NCI-H2029 (cell line): ENCODE data around the gene SLC27A3.
"Not testable (repeated sequence)": the region's sequence is repeated elsewhere in the genome, so short reads cannot be mapped to it uniquely, and the experiment has no call there.

ENCODE experiments used
- DNase-seq: peaks from one replicate; lab custom pipeline; 2025; lab: John Stamatoyannopoulos, UW

The SLC27A3 gene

DNA sequence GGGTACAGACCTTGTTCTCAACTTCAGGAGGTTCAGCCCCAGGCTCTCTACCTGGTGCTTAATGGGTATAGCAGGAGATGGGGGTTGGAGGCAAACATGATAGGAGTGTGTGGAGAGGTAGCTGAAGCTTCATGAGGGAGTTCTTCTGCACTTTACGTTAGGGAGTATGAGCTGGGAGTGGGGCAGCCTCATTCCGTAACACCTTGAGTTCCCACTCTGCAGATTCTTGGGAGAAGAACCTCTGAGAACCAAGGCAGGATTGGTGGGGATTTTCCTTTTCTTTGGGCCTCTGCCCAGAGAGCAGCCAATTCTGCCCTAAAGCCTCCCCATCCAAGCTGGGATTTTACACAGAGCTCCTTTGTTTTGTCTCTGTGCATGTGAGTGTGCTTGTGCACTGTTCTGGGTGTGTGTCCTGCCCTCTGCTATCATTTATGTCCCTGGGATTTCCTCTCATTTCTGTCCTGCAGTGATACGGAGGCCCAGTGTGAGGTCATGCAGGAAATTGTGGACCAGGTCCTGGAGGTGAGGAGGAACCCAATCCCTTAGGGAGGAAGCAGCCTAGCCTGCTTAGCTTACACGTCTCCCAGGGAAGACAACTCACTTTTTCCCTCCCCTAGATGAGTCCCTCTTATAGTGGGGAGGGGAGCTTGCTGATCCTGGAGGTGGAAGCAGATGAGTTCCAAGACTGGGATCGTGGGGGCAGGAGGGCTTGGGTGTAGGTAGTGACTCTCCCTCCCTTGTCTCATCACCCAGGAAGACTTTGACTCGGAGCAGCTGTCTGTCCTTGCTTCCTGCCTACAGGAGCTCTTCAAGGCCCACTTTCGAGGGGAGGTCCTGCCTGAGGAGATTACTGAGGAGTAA is 11.6 kb upstream of the SLC27A3 start:
- no peak for DNase-seq

DNA sequence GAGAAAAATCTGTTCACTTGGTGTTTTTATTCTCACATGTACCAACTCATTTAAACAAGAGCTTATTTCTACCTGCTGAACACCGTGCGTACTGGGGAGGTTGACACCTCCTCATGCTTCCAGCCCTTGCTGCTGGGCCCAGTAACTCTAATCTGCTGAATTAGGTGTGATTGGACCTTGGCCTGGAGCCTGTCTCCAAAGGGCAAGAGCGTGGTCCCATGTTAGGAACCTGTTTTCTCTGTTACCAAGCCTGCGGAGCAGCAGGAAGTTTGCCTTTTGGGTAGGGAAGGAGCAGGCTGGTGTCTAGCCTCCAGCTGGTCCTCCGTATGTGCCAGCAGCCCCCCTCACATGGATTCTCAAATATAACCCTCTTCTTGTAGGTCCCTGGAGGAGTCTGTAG is 10.9 kb upstream of the SLC27A3 start:
- no peak for DNase-seq

DNA sequence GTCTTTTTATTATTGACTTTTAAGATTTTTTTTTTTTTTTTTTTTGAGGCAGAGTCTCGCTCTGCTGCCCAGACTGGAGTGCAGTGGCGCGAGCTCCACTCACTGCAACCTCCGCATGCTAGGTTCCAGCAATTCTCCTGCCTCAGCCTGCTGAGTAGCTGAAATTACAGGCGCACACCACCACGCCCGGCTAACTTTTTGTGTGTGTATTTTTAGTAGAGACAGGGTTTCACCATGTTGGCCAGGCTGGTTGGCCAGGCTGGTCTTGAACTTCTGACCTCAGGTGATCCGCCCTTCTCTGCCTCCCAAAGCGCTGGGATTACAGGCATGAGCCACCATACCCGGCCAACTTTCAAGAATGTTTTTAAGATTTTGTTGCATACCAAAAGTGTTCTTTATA is 8.5 kb upstream of the SLC27A3 start:
- not testable (repeated sequence) for DNase-seq

DNA sequence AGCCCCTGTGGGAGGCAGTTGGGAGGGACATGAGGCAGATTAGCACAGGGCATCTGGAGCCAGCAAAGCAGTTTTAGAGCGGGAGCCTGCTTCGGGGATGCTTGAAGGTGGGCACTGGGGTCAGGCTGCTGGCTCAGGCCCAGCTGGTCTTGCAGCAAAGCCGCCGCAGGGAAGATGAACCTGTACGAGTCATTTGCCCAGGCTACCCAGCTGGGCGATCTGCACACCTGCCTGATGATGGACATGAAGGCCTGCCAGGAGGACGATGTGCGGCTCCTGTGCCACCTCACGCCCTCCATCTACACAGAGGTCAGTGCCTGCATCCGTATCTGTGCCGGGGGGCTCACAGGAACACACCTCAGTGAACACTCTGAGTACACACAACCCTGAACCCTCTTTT is 7.7 kb upstream of the SLC27A3 start:
- no peak for DNase-seq

DNA sequence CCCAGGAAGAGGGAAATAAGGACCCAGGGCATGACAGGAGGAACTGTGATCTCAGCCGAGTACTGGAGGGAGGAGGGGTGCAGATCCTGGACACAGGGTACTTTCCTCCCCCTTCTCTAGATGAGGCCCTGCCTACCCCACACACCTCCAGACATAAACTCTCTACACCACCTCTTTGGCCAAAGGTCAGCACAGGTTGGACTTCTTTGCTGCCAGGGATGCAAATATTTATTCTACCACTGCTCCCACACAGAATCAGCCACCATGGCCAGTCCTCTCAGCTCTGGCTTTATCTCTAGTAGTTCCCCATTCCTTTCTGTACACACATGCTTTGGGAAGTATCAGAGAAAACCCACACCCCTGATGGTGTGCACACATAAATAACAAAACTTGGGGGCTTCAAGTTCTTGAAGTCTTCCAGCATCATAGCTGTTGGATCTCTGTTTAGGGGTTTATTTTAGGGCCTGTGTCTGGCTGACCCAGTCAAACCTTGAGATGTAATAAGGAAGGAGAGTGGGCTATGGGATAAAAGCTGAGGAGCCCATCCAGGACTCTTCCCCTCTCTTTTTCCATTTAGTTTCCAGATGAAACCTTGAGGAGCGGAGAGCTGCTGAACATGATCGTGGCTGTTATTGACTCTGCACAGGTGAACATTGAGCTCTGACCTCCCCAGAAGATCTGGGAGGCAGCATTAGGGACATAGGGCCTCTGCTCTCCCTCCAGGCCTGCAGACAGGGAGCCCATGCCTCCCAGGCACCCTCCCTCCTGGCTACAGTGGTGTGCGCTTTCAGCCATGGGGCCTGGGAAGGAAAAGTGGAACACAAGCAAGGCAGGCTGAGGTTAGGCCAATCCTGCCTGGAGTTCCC is 6.7 kb upstream of the SLC27A3 start:
- no peak for DNase-seq

DNA sequence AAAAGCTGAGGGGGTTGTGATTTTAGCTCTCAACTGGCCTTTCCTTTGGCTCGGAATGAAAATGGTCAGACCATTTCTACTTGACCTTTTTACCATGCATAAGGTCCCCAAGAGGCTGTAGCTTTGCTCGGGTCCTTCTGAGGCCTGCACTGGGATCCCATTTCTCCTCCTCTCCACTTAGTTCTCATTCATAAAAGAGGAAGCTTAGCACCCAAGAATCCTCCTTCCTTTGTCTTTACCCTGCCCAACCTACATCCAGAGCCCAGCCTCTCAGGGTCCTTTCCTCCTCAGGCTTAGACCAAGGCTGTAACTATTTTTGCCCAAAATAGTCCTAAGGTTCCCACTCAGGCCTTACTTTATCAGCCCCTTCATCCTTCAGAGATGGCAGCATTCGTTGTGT is 6.0 kb upstream of the SLC27A3 start:
- DNase-seq, result no peak

DNA sequence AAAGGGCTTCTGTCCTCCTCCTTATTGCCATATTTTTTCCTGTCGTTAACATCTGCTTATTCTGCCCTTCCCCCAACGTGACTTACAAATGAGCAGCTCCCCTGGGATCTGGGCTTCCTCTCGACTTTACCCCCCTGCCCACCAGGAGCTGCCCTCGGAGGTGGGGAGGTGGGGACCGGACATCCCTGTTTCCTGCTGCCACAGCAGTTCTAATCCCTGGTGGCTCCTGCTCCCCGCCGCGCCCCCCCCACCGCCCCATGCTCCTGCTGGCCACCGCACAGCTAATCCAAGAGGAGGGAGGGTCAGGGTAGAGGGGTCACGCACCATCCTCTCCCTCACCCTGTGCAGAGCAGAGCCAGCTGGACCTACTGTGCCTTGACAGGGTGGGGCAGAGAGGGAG is 4.4 kb upstream of the SLC27A3 start:
- DNase-seq, result no peak

DNA sequence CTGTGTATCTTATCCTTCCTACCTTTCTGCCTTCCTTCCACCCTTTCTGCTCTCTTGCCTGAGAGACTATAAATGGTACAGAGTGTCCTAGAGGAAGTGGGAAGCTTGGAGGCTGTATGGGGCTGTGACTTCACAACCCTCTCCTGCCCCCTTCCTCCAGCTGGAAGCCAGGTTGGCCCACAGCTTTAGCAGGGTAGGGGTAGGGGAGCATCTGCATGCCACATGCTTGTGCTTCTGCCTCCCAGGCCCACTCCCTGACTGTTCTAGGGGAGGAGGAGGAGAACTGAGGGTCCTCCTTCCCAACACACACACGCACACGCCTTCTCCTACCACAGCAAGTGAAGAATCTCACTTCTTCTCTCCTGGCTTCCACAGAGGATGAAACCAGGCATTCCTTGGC is 3.9 kb upstream of the SLC27A3 start:
- DNase-seq, result no peak

DNA sequence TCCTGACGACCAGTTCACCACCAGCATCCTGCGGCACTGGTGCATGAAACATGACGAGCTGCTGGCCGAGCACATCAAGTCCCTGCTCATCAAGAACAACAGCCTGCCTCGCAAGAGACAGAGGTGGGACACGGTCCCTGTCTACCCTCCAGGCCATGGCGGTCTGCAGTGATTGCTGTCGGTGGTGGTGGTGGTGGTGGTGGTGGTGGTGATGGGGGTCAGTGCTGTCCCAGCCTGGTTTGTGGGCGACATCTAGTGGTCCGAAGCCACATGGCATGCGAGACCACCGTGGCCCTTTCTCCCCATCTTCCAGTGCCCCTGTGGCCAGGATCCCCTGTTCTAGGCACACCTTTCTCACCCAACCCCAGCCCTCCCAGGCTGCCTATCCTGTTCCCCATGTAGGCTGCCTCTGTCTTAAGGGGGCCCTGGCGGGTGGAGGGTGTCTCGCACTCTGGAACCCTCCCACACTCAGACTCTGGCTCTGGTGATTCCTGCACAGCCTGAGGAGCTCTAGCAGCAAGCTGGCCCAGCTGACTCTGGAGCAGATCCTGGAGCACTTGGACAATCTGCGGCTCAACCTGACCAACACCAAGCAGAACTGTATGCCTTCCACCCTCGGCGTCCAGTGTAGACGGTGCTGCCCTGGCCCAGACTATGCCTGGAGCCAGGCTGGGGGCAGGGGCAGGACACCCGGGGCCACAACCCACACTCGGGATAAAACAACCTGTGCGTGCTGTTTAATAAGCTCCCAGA is 3.2 kb upstream of the SLC27A3 start:
- DNase-seq, result no peak

DNA sequence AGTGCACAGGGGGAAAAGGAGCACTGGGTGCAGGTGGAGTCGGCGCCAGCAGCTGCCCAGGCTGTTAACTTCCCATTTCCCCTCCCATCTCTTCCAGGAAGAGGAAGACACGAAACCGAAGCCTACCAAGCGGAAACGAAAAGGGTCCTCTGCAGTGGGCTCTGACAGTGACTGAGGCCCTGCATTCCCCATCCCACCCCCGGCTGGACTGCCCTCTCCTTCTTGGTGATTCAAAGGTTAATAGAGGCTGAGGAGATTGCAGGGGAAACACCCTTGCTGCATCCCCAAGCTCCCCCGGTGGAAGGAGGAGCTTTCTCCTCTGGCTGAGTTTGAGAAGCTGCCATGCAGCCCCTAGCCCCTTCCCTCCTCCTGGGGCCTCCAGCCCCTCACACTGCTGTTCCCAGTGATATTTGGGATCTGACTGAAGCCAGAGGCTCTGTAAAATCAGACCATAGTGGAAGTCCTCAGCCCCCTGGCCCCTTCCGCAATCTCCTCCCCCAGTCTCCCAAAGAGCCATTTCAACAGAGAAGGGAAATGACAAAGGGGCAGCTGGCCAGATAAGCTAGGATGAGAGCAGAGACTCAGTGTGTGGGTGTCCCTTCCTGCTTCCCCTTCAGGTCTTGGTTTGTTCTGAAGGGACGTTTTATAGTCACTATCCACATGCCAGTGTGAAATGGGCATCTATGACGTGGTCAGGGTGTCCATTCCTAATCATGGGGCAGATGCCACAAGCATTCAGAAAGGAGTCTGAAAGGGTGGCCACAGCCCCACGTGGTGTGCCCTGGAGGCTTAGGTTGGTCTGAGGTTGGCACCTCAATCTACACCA is 1.9 kb upstream of the SLC27A3 start:
- no peak for DNase-seq

DNA sequence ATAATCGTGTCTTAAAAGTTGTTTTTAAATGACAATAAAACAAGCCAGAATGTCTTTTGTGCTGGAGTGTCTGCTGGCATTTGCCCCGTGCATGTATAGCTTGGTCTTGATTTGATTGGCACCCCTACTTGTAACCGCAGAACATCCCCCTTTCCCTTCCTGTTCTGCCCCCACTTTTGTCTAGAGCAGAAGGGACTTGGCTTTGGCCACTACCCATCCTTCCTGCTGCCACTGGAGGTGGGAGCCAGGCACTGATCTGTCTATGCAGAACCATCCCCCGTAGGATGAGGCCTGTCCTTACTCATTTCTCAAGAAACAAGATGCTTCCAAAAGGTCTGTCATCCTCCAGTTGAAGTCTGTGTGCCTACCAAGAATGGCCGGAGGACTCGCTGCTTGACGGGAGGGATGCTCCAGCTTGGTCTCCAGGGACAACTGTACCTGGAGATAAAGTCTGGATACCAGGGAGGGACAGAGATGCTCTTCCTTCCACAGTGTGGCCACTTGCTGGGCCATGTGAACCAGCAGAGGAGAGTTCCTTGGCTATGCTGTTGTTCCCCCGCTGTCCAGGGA is 1.1 kb upstream of the SLC27A3 start:
- DNase-seq, result no peak

DNA sequence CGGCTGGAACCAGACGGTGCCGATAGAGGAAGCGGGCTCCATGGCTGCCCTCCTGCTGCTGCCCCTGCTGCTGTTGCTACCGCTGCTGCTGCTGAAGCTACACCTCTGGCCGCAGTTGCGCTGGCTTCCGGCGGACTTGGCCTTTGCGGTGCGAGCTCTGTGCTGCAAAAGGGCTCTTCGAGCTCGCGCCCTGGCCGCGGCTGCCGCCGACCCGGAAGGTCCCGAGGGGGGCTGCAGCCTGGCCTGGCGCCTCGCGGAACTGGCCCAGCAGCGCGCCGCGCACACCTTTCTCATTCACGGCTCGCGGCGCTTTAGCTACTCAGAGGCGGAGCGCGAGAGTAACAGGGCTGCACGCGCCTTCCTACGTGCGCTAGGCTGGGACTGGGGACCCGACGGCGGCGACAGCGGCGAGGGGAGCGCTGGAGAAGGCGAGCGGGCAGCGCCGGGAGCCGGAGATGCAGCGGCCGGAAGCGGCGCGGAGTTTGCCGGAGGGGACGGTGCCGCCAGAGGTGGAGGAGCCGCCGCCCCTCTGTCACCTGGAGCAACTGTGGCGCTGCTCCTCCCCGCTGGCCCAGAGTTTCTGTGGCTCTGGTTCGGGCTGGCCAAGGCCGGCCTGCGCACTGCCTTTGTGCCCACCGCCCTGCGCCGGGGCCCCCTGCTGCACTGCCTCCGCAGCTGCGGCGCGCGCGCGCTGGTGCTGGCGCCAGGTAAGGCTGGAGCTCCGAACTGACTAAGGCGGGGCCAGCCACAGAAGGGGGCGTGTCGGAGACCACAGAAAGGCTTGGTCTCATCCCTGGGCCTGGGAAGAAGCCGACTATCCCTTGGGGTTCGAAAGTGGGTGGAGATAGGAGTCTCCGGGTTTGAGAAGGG is 486 bp downstream of the SLC27A3 start:
- peak; percentile 74 for DNase-seq

DNA sequence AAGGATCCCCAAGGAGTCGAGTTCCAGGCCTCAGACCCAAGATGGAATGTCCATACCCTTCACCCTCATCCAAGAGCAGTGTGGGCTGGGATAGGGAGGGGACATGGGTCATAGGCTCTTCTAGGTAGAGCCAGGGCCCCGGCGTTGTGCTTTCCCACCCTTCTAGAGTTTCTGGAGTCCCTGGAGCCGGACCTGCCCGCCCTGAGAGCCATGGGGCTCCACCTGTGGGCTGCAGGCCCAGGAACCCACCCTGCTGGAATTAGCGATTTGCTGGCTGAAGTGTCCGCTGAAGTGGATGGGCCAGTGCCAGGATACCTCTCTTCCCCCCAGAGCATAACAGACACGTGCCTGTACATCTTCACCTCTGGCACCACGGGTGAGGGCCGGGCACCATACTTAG is 1.1 kb downstream of the SLC27A3 start:
- no peak for DNase-seq

DNA sequence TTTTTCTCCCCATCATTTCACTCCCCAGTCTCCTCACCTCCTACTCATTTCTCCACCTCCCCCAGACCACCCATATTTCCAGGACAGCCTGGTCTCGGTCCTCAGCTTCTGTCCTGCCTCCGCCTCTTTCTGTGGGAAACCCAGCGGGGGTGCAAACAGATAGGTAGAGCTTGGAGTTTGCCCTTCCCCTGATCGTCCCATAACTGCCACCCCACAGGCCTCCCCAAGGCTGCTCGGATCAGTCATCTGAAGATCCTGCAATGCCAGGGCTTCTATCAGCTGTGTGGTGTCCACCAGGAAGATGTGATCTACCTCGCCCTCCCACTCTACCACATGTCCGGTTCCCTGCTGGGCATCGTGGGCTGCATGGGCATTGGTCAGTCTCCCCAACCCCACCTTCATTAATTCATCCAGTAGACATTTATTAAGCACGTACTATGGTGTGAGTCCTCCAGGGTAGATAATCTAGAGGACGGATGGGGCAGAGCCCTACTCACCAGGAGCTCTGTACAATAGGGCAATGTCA is 1.7 kb downstream of the SLC27A3 start:
- DNase-seq, result no peak

DNA sequence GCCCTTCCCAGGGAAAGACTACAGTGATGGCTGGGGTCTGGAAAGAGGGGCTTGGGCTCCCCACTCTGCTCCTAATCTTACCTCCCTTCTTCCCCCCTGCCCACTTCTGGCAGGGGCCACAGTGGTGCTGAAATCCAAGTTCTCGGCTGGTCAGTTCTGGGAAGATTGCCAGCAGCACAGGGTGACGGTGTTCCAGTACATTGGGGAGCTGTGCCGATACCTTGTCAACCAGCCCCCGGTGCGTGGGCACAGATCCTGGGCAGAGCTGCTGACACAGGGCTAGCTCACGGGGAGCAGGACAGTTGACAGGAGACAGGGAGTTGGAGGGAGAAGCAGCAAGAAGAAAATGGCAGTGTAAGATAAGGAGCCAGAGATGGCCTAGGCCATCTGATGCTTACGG is 2.4 kb downstream of the SLC27A3 start:
- no peak for DNase-seq

DNA sequence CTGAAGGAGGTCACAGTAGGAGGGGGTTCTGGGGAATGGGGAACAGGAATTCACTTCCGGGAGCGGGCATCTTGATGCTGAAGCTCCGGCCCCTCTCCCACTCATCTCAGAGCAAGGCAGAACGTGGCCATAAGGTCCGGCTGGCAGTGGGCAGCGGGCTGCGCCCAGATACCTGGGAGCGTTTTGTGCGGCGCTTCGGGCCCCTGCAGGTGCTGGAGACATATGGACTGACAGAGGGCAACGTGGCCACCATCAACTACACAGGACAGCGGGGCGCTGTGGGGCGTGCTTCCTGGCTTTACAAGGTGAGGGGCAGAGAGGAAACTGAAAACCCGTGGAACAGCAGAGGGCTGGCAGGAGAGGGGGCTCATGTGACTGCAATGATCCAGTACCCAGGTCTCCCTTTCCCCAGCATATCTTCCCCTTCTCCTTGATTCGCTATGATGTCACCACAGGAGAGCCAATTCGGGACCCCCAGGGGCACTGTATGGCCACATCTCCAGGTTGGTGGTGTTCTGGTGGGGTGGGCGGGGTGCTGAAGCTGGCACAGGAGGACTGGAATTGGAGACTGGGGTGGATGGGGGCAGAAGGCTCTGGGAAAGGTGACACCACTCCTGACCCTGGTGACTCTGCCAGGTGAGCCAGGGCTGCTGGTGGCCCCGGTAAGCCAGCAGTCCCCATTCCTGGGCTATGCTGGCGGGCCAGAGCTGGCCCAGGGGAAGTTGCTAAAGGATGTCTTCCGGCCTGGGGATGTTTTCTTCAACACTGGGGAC is 3.0 kb downstream of the SLC27A3 start:
- DNase-seq, result no peak

DNA sequence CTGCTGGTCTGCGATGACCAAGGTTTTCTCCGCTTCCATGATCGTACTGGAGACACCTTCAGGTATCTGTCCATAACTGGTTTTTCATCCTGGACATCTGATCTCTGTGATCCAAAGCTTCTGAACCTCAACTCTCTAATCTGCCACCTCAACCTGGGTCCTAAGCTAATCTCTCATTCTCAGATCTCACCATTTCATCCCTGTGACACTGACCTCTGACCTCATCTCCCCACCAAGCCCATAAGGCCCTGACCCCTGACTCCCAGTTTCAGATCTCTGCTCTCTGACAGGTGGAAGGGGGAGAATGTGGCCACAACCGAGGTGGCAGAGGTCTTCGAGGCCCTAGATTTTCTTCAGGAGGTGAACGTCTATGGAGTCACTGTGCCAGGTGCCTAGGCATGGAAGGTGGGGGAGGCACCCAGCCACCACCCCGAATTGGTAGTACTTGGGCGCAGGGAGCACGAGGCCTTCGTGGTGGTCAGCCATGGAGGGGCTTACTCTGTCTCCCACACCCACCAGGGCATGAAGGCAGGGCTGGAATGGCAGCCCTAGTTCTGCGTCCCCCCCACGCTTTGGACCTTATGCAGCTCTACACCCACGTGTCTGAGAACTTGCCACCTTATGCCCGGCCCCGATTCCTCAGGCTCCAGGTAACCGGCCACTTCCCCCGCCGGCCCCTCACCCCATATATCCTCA is 3.8 kb downstream of the SLC27A3 start:
- no peak for DNase-seq

DNA sequence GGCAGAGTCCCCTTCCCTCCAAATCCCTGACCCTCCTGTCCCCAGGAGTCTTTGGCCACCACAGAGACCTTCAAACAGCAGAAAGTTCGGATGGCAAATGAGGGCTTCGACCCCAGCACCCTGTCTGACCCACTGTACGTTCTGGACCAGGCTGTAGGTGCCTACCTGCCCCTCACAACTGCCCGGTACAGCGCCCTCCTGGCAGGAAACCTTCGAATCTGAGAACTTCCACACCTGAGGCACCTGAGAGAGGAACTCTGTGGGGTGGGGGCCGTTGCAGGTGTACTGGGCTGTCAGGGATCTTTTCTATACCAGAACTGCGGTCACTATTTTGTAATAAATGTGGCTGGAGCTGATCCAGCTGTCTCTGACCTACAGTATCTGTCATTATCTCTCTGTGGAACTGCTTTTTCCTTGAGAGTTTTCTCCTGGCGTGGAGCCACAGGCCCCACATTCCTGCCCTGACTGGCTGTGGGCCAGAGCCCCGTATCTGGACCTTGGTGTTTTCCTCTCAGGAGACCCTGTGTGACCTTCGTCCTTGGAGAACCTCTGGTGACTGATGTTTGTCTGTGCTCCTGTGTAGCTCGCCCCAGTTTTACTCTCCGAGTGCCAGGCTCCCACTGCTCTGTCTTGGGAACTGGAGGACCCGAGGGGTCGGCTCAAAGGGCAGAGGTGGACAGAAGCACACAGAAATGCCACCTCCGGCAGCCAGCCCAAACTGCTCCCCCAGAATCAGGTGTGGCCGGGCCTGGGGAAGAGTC is 4.8 kb downstream of the SLC27A3 start:
- DNase-seq, result no peak
